ENCODE measurements around the gene MS4A8.

Gene MS4A8

GRCh38 chr11:60761436-60762190, 62.2 kb downstream of the MS4A8 start:
- H3K27me3 ChIP-seq (ENCODE audit: control insufficient read depth, insufficient read depth, low read length), result no peaks in the 10 kb centered on the region
- TF ChIP-seq CTCF (IDR thresholded peaks at IDR 0.05), result no peak

GRCh38 chr11:60762851-60763691, 63.7 kb downstream of the MS4A8 start:
- Histone ChIP-seq H3K9me3 (ENCODE audit: control insufficient read depth, low read length) (no peaks in the 10 kb centered on the region), H3K4me2 (ENCODE audit: low read length) (no peak overlapping the region), H3K4me1 (no peaks in the 10 kb centered on the region), H3K9ac (no peak overlapping the region), H2AFZ (no peak overlapping the region), H3K27me3 (ENCODE audit: control insufficient read depth, insufficient read depth, low read length) (no peaks in the 10 kb centered on the region), H3K36me3 (ENCODE audit: control insufficient read depth, insufficient read depth, low read length) (no peaks in the 10 kb centered on the region), H3K27ac (no peak overlapping the region), H3K79me2 (no peaks in the 10 kb centered on the region), H3K4me3 (ENCODE audit: low read depth, low read length) (no peak overlapping the region)
- no peak for TF ChIP-seq CTCF (IDR thresholded peaks at IDR 0.05)

More at GRCh38 chr11:60761436-60762190, 62.2 kb downstream of the MS4A8 start:
- H3K27ac ChIP-seq, result no peak overlapping the region
- no peak overlapping the region for H3K9ac ChIP-seq
- H3K4me2 ChIP-seq (ENCODE audit: low read length), result no peak overlapping the region
- H3K79me2 ChIP-seq, result no peaks in the 10 kb centered on the region
- no peak overlapping the region for H2AFZ ChIP-seq
- H3K4me3 ChIP-seq (ENCODE audit: low read depth, low read length), result no peak overlapping the region
- no peaks in the 10 kb centered on the region for H3K36me3 ChIP-seq (ENCODE audit: control insufficient read depth, insufficient read depth, low read length)
- no peaks in the 10 kb centered on the region for H3K9me3 ChIP-seq (ENCODE audit: control insufficient read depth, low read length)
- no peaks in the 10 kb centered on the region for H3K4me1 ChIP-seq

- H3K4me1 ChIP-seq, result no peaks in the 10 kb centered on the region
- no peak overlapping the region for H3K27ac ChIP-seq
- H3K4me3 ChIP-seq (ENCODE audit: low read depth, low read length), result no peak overlapping the region
- H3K4me2 ChIP-seq (ENCODE audit: low read length), result no peak overlapping the region
- no peak overlapping the region for H2AFZ ChIP-seq
- H3K79me2 ChIP-seq, result no peaks in the 10 kb centered on the region
- H3K9me3 ChIP-seq (ENCODE audit: control insufficient read depth, low read length), result no peaks in the 10 kb centered on the region
- H3K27me3 ChIP-seq (ENCODE audit: control insufficient read depth, insufficient read depth, low read length), result no peaks in the 10 kb centered on the region
- no peak for TF ChIP-seq CTCF (IDR thresholded peaks at IDR 0.05)
- H3K36me3 ChIP-seq (ENCODE audit: control insufficient read depth, insufficient read depth, low read length), result no peaks in the 10 kb centered on the region
- H3K9ac ChIP-seq, result no peak overlapping the region
Observed at GRCh38 chr11:60763692-60764369, 64.4 kb downstream of the MS4A8 start.

GRCh38 chr11:60764879-60765278, 65.5 kb downstream of the MS4A8 start:
- no peak overlapping the region for H3K27ac ChIP-seq
- no peaks in the 10 kb centered on the region for H3K9me3 ChIP-seq (ENCODE audit: control insufficient read depth, low read length)
- no peaks in the 10 kb centered on the region for H3K36me3 ChIP-seq (ENCODE audit: control insufficient read depth, insufficient read depth, low read length)
- no peak overlapping the region for H3K4me2 ChIP-seq (ENCODE audit: low read length)
- no peak for TF ChIP-seq CTCF (IDR thresholded peaks at IDR 0.05)
- no peak overlapping the region for H3K9ac ChIP-seq
- no peaks in the 10 kb centered on the region for H3K4me1 ChIP-seq
- H3K79me2 ChIP-seq, result no peaks in the 10 kb centered on the region
- H3K4me3 ChIP-seq (ENCODE audit: low read depth, low read length), result no peak overlapping the region
- H2AFZ ChIP-seq, result no peak overlapping the region
- no peaks in the 10 kb centered on the region for H3K27me3 ChIP-seq (ENCODE audit: control insufficient read depth, insufficient read depth, low read length)
